GM06990 (cell line): ENCODE results near the gene FAHD2A.
"Not testable (repeated sequence)": the region's sequence is repeated elsewhere in the genome, so short reads cannot be mapped to it uniquely, and the experiment has no call there.

Source experiments
- DNase-seq: peaks from one replicate; pipeline ENCODE4 v3.0.0-alpha.2; 2011; ENCODE audit not compliant: insufficient read length; ENCODE audit errors: extremely low read depth
- H3K27me3 ChIP-seq: replicated peaks from 2 replicates; pipeline ENCODE4 v1.6.0; 2011; ENCODE audit warnings: low read length; ENCODE audit not compliant: control insufficient read depth, insufficient read depth
- H3K36me3 ChIP-seq: 2 replicates; pipeline ENCODE4 v1.5.1; 2011; ENCODE audit warnings: low read length; ENCODE audit not compliant: control insufficient read depth, insufficient read depth
- H3K4me3 ChIP-seq: replicated peaks from 2 replicates; pipeline ENCODE4 v1.5.1; 2011; ENCODE audit warnings: low read depth, mild to moderate bottlenecking, control low read depth, low read length
- TF ChIP-seq, protein P1 (sequence below): IDR thresholded peaks from 2 replicates; pipeline ENCODE4 v1.5.1; 2011; ENCODE audit warnings: low read length, control low read depth, mild to moderate bottlenecking, inconsistent platforms; ENCODE audit not compliant: insufficient read depth, poor library complexity, severe bottlenecking

Gene FAHD2A

DNA sequence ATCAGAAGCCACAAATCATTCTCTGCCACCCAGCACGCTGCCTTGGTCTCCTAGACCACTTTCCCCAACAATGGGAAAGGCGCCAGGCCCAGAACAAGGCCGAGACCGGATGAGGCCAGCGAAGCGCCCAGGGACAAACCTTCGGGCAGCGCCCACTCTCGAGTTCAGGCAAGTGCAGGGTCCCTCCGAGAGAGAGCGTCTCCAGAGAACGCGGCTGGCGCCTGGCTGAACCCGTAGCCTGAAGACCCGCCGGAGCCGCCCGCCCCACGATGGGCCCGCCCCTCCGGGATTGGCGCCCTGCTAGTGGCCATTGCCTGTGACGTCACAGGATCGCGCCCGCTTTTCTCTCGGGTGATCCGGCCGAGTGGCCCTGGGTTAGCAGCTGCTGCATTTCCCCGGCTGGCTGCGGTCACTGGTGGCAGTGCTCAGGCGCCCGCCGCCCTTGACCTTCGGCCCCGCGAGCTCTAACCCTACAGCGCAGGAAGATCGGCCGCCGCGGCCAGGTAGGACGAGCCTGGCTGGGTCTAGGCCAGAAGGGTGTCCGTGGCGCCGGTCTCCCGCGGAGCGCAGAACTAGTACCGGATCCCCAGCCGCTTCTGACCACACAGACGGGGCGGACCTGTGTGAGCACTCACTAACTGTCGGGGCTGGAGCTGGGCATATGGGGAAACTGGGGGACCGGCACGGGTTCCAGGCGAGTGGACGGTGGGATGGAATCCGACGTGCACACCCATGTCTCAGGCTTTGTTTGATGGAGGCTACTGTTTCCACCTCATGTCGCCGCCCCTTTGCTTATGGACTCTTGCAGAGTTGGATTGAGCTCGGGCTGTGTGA lies at the start of gene FAHD2A:
FAHD2A (plus strand) TSS at position 339 of the 834 bp plus-strand sequence. CDS start 2,851 bp downstream, outside the sequence.
- no peaks in the 10 kb centered on the region for H3K36me3 ChIP-seq
- H3K27me3 ChIP-seq: no peaks in the 10 kb centered on the region
- TF ChIP-seq, protein P1, sequence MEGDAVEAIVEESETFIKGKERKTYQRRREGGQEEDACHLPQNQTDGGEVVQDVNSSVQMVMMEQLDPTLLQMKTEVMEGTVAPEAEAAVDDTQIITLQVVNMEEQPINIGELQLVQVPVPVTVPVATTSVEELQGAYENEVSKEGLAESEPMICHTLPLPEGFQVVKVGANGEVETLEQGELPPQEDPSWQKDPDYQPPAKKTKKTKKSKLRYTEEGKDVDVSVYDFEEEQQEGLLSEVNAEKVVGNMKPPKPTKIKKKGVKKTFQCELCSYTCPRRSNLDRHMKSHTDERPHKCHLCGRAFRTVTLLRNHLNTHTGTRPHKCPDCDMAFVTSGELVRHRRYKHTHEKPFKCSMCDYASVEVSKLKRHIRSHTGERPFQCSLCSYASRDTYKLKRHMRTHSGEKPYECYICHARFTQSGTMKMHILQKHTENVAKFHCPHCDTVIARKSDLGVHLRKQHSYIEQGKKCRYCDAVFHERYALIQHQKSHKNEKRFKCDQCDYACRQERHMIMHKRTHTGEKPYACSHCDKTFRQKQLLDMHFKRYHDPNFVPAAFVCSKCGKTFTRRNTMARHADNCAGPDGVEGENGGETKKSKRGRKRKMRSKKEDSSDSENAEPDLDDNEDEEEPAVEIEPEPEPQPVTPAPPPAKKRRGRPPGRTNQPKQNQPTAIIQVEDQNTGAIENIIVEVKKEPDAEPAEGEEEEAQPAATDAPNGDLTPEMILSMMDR: no peak
- H3K4me3 ChIP-seq: peak within 1 kb of the TSS; percentile 93
- DNase-seq: peak; percentile 89

- Histone ChIP-seq H3K36me3 (no peaks in the 10 kb centered on the region), H3K4me3 (no peak overlapping the region), H3K27me3 (no peaks in the 10 kb centered on the region; the same call in 1 of the 2 replicates)
- TF ChIP-seq, protein P1: no peak
- DNase-seq: no peak
Measured at GRCh38 chr2:95353055-95353575, 49.4 kb upstream of the FAHD2A start.

GRCh38 chr2:95353613-95354468 lies 48.7 kb upstream of the FAHD2A start:
- no peak for DNase-seq
- Histone ChIP-seq H3K36me3 (no peaks in the 10 kb centered on the region), H3K4me3 (no peak overlapping the region), H3K27me3 (no peaks in the 10 kb centered on the region; the same call in 1 of the 2 replicates)
- TF ChIP-seq, protein P1: no peak

DNA sequence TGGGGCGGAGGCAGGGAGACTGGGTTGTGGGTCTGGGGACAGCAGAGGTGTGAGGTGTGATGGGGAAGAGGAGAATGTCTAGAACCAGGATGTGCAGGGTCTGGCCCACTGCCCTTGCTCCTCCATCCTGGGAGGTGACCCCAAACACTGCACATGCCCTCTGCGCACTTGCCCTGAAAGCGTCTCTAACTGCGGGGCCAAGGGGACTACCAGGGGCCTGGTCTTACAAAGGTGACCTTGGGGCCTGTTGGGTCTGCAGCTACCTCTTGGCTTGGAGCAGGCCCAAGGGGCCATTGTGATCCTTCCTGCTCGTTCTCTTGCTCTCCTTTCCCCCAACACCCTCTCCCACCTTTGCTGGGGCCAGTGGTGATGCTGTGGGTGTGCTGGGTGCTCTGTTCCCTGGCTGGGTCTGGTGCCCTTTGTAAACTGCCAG lies 48.0 kb upstream of the FAHD2A start:
- TF ChIP-seq, protein P1: no peak
- no peak for DNase-seq
- no peaks in the 10 kb centered on the region; the same call in 1 of the 2 replicates for H3K27me3 ChIP-seq
- H3K4me3 ChIP-seq: no peak overlapping the region
- no peaks in the 10 kb centered on the region for H3K36me3 ChIP-seq

GRCh38 chr2:95354925-95355324 lies 47.6 kb upstream of the FAHD2A start:
- H3K4me3 ChIP-seq: no peak overlapping the region
- TF ChIP-seq, protein P1: no peak
- H3K36me3 ChIP-seq: no peaks in the 10 kb centered on the region
- DNase-seq: no peak
- no peaks in the 10 kb centered on the region; the same call in 1 of the 2 replicates for H3K27me3 ChIP-seq

GRCh38 chr2:95355486-95355885 lies 47.0 kb upstream of the FAHD2A start:
- H3K36me3 ChIP-seq, DNase-seq, H3K27me3 ChIP-seq, H3K4me3 ChIP-seq: not testable (repeated sequence)
